Left ventricle myocardium inferior (tissue), 1 donor: Measurements from ENCODE around the gene APOF. TPM values are rescaled to one million over a fixed set of nuclear protein-coding genes. Genes with fewer than 3 reads are reported as not detected.

Source experiments
- DNase-seq: peaks from one replicate; pipeline ENCODE4 v3.0.0-alpha.2; 2020
- H3K27ac ChIP-seq: fragments of 200-600 bp; replicated peaks from 2 replicates; pipeline ENCODE4 v1.8.0; 2021
- H3K27me3 ChIP-seq: fragments of 200-600 bp; 2 replicates; pipeline ENCODE4 v1.8.0; 2021; ENCODE audit warnings: low read depth
- H3K36me3 ChIP-seq: fragments of 200-600 bp; 2 replicates; pipeline ENCODE4 v1.8.0; 2021
- H3K4me1 ChIP-seq: fragments of 200-600 bp; 2 replicates; pipeline ENCODE4 v1.8.0; 2021
- H3K4me3 ChIP-seq: fragments of 200-600 bp; 2 replicates; pipeline ENCODE4 v1.8.0; 2021; ENCODE audit warnings: mild to moderate bottlenecking, moderate library complexity
- H3K9me3 ChIP-seq: fragments of 200-600 bp; replicated peaks from 2 replicates; pipeline ENCODE4 v1.8.0; 2021
- CTCF ChIP-seq: fragments of 200-600 bp; IDR thresholded peaks from 2 replicates; pipeline ENCODE4 v1.8.0; 2021; ENCODE audit warnings: antibody characterized with exemption, mild to moderate bottlenecking, borderline replicate concordance
- intact Hi-C: fragments of 100-400 bp; cut with micrococcal nuclease; formaldehyde crosslinking; loops from one replicate; pipeline ENCODE4 v1.11.0; 2022
- total RNA-seq: library from RNA; stranded (reverse); fragmentation: NEBNext Ultra II Directional; extraction: Animal tissue kit (Norgen Biotek cat#: 25700); gene quantifications from one replicate; pipeline ENCODE4 v1.2.1, GENCODE V29; 2021
- donor health status: DM: no; HTN: yes; CAD: no; lungs with severe emphysema.

APOF gene
- total RNA-seq, 1 donor from 2014 or later = not detected

- H3K9me3 ChIP-seq = no peaks in the 10 kb centered on the region
- TF ChIP-seq CTCF = no peak
- no peaks in the 10 kb centered on the region for H3K4me1 ChIP-seq
- H3K36me3 ChIP-seq = no peaks in the 10 kb centered on the region
- H3K4me3 ChIP-seq = no peak overlapping the region
- intact Hi-C loops = no loop called here
- H3K27ac ChIP-seq = no peak overlapping the region
- no peaks in the 10 kb centered on the region for H3K27me3 ChIP-seq
- DNase-seq = no peak
Measured at GRCh38 chr12:56385873-56386272, 23.2 kb upstream of the APOF start.

- H3K27me3 ChIP-seq = no peaks in the 10 kb centered on the region
- H3K36me3 ChIP-seq = no peaks in the 10 kb centered on the region
- no peak for TF ChIP-seq CTCF
- no peaks in the 10 kb centered on the region for H3K9me3 ChIP-seq
- H3K4me1 ChIP-seq = no peaks in the 10 kb centered on the region
- no peak overlapping the region for H3K27ac ChIP-seq
- no peak for DNase-seq
- H3K4me3 ChIP-seq = no peak overlapping the region
- intact Hi-C loops = no loop called here
Measured at GRCh38 chr12:56382611-56383010, 20.0 kb upstream of the APOF start.

- no peak for TF ChIP-seq CTCF
- H3K4me3 ChIP-seq = no peak overlapping the region
- H3K27me3 ChIP-seq = no peaks in the 10 kb centered on the region
- intact Hi-C loops = no loop called here
- H3K27ac ChIP-seq = no peak overlapping the region
- H3K36me3 ChIP-seq = no peaks in the 10 kb centered on the region
- DNase-seq = no peak
- no peaks in the 10 kb centered on the region for H3K9me3 ChIP-seq
- no peaks in the 10 kb centered on the region for H3K4me1 ChIP-seq
Measured at GRCh38 chr12:56377989-56378316, 15.3 kb upstream of the APOF start.

GRCh38 chr12:56377310-56377988 is 14.8 kb upstream of the APOF start:
- Histone ChIP-seq H3K27me3 (no peaks in the 10 kb centered on the region), H3K36me3 (no peaks in the 10 kb centered on the region), H3K4me3 (no peak overlapping the region), H3K4me1 (no peaks in the 10 kb centered on the region), H3K27ac (no peak overlapping the region), H3K9me3 (no peaks in the 10 kb centered on the region)
- intact Hi-C loops = no loop called here
- no peak for DNase-seq
- no peak for TF ChIP-seq CTCF

GRCh38 chr12:56375598-56376434 is 13.2 kb upstream of the APOF start:
- Histone ChIP-seq H3K27me3 (no peaks in the 10 kb centered on the region), H3K4me1 (no peaks in the 10 kb centered on the region), H3K36me3 (no peaks in the 10 kb centered on the region), H3K9me3 (no peaks in the 10 kb centered on the region), H3K4me3 (no peak overlapping the region), H3K27ac (no peak overlapping the region)
- no peak for TF ChIP-seq CTCF
- DNase-seq = no peak
- intact Hi-C loops = no loop called here
